Heart right ventricle (tissue), 16 donors: Measurements from ENCODE around the gene RNF114. TPM values are rescaled to one million over a fixed set of nuclear protein-coding genes. Genes with fewer than 3 reads are reported as not detected.
"Not testable (repeated sequence)": the region's sequence is repeated elsewhere in the genome, so short reads cannot be mapped to it uniquely, and the experiment has no call there.

Source experiments
- ATAC-seq, 8 donors: fragments of 200-7000 bp; cut with Tn5 transposase; one replicate each; pipeline ENCODE4 v1.9.1; 2020; ENCODE audit warnings: mild to moderate bottlenecking in 8 of 8, moderate library complexity in 8 of 8, moderate number of reproducible peaks in 1 of 8
- DNase-seq, 2 donors: peaks; one replicate each; pipeline ENCODE4 v3.0.0-alpha.2; 2020
- H3K27ac ChIP-seq, 10 donors: fragments of 200-600 bp; sonication (generic) in 2 of 10; one replicate each; pipeline versions ENCODE4 v1.5.0 to v1.8.0; 2020 to 2022; ENCODE audit warnings: mild to moderate bottlenecking in 3 of 10
- H3K27me3 ChIP-seq, 7 donors: fragments of 200-600 bp; one replicate each; pipeline ENCODE4 v1.8.0; 2021 to 2022; ENCODE audit warnings: mild to moderate bottlenecking in 2 of 7
- H3K36me3 ChIP-seq, 9 donors: fragments of 200-600 bp; sonication (generic) in 1 of 9; one replicate each; pipeline versions ENCODE4 v1.5.0 to v1.8.0; 2020 to 2022; ENCODE audit warnings: mild to moderate bottlenecking in 2 of 9
- H3K4me1 ChIP-seq, 9 donors: fragments of 200-600 bp; sonication (generic) in 1 of 9; one replicate each; pipeline versions ENCODE4 v1.5.0 to v1.8.0; 2020 to 2022; ENCODE audit warnings: mild to moderate bottlenecking in 4 of 9
- H3K4me3 ChIP-seq, 10 donors: fragments of 200-600 bp; sonication (generic) in 2 of 10; one replicate each; pipeline versions ENCODE4 v1.5.0 to v1.8.0; 2020 to 2022; ENCODE audit warnings: mild to moderate bottlenecking in 7 of 10, moderate library complexity in 2 of 10
- H3K9me3 ChIP-seq, 11 donors: fragments of 200-600 bp in 10 of 11; sonication (generic) in 2 of 11; one replicate each; pipeline versions ENCODE4 v1.5.0 to v1.8.0; 2013 to 2022; ENCODE audit warnings: mild to moderate bottlenecking in 2 of 11, control low read depth in 1 of 11, moderate library complexity in 1 of 11
- WGBS, 2 donors: extraction: QIAGEN DNeasy Blood & Tissue Kit; methylation state at CpG; one replicate each; pipeline ENCODE4 v1.1.7; 2013; ENCODE audit warnings: inconsistent platforms in 1 of 2; 5-methylcytosine and 5-hydroxymethylcytosine counted together
- intact Hi-C, 10 donors: fragments of 100-400 bp; cut with DNase I; formaldehyde crosslinking; loops; one replicate each; pipeline versions ENCODE4 v1.11.1 to v1.14.2; 2022
- polyA plus RNA-seq, 2 donors: library from polyadenylated mRNA; stranded (reverse); fragments of 200-250 nt; gene quantifications; one replicate each; pipeline ENCODE4 v1.2.3, GENCODE V29; 2013
- total RNA-seq, 10 donors: library from RNA; stranded (reverse); fragmentation: NEBNext Ultra II Directional in 3 of 10; extraction: Animal tissue kit (Norgen Biotek cat#: 25700) in 3 of 10; gene quantifications; one replicate each; pipeline versions ENCODE4 v1.2.1 to v1.2.4, GENCODE V29; 2021 to 2023
- TF ChIP-seq, protein P1 (sequence below), 9 donors: fragments of 200-600 bp; sonication (generic) in 2 of 9; IDR thresholded peaks; one replicate each; pipeline versions ENCODE4 v1.5.0 to v1.8.0; 2021 to 2022; ENCODE audit warnings: antibody characterized with exemption in 9 of 9, mild to moderate bottlenecking in 5 of 9, moderate library complexity in 1 of 9
- donor health status: Arrhythmogenic right ventricular cardiomyopathy.
- donor health status: ischemic (EF 13 %, LVEDD 7.1; RV severe dilation, severe dysfunction).
- donor health status: healthy with polysubstance abuse.
- donor health status: DM: no; HTN: yes; CAD: no.
- donor health status: DM: no; HTN: no; CAD: no.
- donor health status: ischemic (EF 25% LVEDD 6.9; RV normal size, moderate dysfunction).
- donor health status: ischemic (EF 25% LVEDD 5.7; RV mildly dilated, moderate dysfunction).
- donor health status: healthy.
- donor health status: DM: yes; HTN: yes; CAD: no.
- donor health status: Ischemic cardiomyopathy.
- donor health status: ischemic (EF 35%, LVEDD 5.7; RV mildly dilated, moderate dysfunction).
- donor health status: nonischemic (EF 11% LVEDD 7.7; RV severe dilation, severe dysfunction).
- donor health status: DM: yes; HTN: yes; CAD: no.
- donor health status: PGD.
- donor health status: ischemic (EF 29% LVEDD 5.4; RV normal size, mild dysfunction).
- donor health status: nonischemic (EF 23%, LVEDD 6.1; RV moderate dilation, normal function).

RNF114 gene
- total and polyA plus RNA-seq, 12 donors = 41.5 to 60.3 (median 50.6) TPM

DNA sequence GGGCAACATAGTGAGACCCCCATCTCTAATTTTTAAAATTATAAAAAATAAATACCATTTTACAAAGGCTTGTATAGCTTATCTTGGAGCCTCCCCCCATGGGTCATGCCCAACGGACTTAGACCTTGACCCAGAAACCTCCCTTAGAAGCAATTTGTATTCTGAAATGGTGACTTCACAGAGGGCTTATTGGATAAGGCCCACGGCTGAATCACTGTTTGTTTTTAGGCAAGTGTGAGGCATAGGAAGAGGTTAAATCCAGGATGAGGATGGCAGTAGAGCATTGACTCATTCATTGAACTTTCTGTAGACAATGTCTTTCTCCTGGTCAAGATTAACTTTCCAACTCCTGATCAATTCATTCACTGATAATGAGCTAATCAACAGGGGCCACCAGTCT is 40.3 kb downstream of the RNF114 start:
- no peaks in the 10 kb centered on the region for H3K9me3 ChIP-seq
- ATAC-seq = no peak
- H3K36me3 ChIP-seq = no peaks in the 10 kb centered on the region
- TF ChIP-seq, protein P1, sequence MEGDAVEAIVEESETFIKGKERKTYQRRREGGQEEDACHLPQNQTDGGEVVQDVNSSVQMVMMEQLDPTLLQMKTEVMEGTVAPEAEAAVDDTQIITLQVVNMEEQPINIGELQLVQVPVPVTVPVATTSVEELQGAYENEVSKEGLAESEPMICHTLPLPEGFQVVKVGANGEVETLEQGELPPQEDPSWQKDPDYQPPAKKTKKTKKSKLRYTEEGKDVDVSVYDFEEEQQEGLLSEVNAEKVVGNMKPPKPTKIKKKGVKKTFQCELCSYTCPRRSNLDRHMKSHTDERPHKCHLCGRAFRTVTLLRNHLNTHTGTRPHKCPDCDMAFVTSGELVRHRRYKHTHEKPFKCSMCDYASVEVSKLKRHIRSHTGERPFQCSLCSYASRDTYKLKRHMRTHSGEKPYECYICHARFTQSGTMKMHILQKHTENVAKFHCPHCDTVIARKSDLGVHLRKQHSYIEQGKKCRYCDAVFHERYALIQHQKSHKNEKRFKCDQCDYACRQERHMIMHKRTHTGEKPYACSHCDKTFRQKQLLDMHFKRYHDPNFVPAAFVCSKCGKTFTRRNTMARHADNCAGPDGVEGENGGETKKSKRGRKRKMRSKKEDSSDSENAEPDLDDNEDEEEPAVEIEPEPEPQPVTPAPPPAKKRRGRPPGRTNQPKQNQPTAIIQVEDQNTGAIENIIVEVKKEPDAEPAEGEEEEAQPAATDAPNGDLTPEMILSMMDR (IDR thresholded peaks at IDR 0.05) = no peak
- no peak overlapping the region for H3K27ac ChIP-seq
- H3K4me3 ChIP-seq = no peak overlapping the region
- intact Hi-C loops = loop anchor here in 4 of 10 donors (5.0 kb wide), 3 partner anchors 111 to 201 kb away; no protein-coding TSS in a partner anchor
- DNase-seq = no peak
- 71 to 80% methylated on average over 2 of the region's 2 CpGs for WGBS, 2 donors
- peaks cover 0 to 10% (median 8%) of the 10 kb centered on the region in 9 donors for H3K4me1 ChIP-seq
- H3K27me3 ChIP-seq = peaks cover 0 to 4% (median 0%) of the 10 kb centered on the region in 7 donors

DNA sequence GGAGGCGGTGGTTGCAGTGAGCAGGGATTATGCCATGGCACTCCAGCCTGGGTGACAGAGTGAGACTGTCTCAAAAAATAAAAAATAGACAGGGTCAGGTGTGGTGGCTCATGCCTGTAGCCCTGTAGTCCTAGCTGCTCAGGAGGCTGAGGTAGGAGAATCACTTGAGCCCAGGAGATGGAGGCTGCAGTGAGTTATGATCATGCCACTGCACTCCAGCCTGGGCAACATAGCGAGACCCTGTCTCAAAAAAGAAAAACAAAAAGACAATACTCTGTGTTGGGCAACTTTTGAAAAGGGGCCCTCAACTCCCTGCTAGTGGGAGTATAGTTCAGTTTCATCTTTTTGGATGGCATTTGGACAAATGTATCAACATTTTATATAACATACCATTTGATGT is 41.5 kb downstream of the RNF114 start:
- intact Hi-C loops = loop anchor here in 4 of 10 donors (2.0 to 5.0 kb wide), 4 partner anchors 93 to 200 kb away; no protein-coding TSS in a partner anchor
- H3K9me3 ChIP-seq, H3K36me3 ChIP-seq, H3K4me3 ChIP-seq, H3K27ac ChIP-seq, ATAC-seq, H3K27me3 ChIP-seq, DNase-seq: not testable (repeated sequence)
- 96 to 97% methylated on average over 2 of the region's 2 CpGs for WGBS, 2 donors
- H3K4me1 ChIP-seq = peaks cover 5 to 20% (median 18%) of the 10 kb centered on the region in 9 donors

- Histone ChIP-seq H3K27ac (no peak overlapping the region), H3K27me3 (peaks cover 0 to 10% (median 0%) of the 10 kb centered on the region in 7 donors), H3K9me3 (no peaks in the 10 kb centered on the region), H3K36me3 (no peaks in the 10 kb centered on the region), H3K4me3 (no peak overlapping the region), H3K4me1 (peaks cover 13 to 28% (median 26%) of the 10 kb centered on the region in 9 donors)
- intact Hi-C loops = loop anchor here in 8 of 10 donors (1.0 to 5.0 kb wide), 5 partner anchors 92 to 199 kb away; no protein-coding TSS in a partner anchor
- ATAC-seq (no peak), DNase-seq (no peak)
- TF ChIP-seq, protein P1 (IDR thresholded peaks at IDR 0.05) = no peak
- WGBS, 2 donors = 79 to 81% methylated on average over 3 of the region's 3 CpGs
Measured at GRCh38 chr20:49978685-49979029, 42.5 kb downstream of the RNF114 start.

GRCh38 chr20:49979030-49979832 is 43.0 kb downstream of the RNF114 start:
- DNase-seq = peak; percentile 35 to 65
- intact Hi-C loops = loop anchor here in 8 of 10 donors (1.0 to 5.0 kb wide), 5 partner anchors 92 to 198 kb away; no protein-coding TSS in a partner anchor
- TF ChIP-seq, protein P1 (IDR thresholded peaks at IDR 0.05) = peak; percentile 99 to 100 (median 100)
- Histone ChIP-seq H3K4me3 (peak overlapping the region in 9 of 10 donors; percentile 6 to 49 (median 34)), H3K4me1 (peaks cover 15 to 34% (median 30%) of the 10 kb centered on the region in 9 donors), H3K27ac (peak overlapping the region in 1 of 10 donors; percentile 5), H3K9me3 (no peaks in the 10 kb centered on the region), H3K36me3 (peaks cover 0 to 6% (median 0%) of the 10 kb centered on the region in 9 donors), H3K27me3 (peaks cover 0 to 10% (median 0%) of the 10 kb centered on the region in 7 donors)
- peak; percentile 49 to 73 (median 60) for ATAC-seq
- 16 to 20% methylated on average over 37 of the region's 37 CpGs for WGBS, 2 donors
